WTC11 (cell line): Measurements from ENCODE around the gene COL12A1.

Experiments used
- ATF2 ChIP-seq: sonication (generic); formaldehyde crosslinking; IDR thresholded peaks from 2 replicates; pipeline ENCODE4 v1.8.1; 2022; ENCODE audit warnings: low read depth, missing genetic modification reagents, borderline replicate concordance
- CDX4 ChIP-seq: fragments of 250-450 bp; sonication (Bioruptor Pico); IDR thresholded peaks from 2 replicates; pipeline ENCODE4 v1.9.0; 2021; ENCODE audit warnings: moderate library complexity, mild to moderate bottlenecking, inconsistent platforms, borderline replicate concordance
- CREB1 ChIP-seq: sonication (generic); formaldehyde crosslinking; IDR thresholded peaks from 2 replicates; pipeline ENCODE4 v1.8.0; 2023; ENCODE audit warnings: mild to moderate bottlenecking, missing genetic modification reagents
- CTCF ChIP-seq: fragments of 200-600 bp; IDR thresholded peaks from 2 replicates; pipeline ENCODE4 v1.8.0; 2022; ENCODE audit warnings: antibody characterized with exemption
- MXD4 ChIP-seq: fragments of 250-450 bp; sonication (Bioruptor Pico); IDR thresholded peaks from 2 replicates; pipeline ENCODE4 v1.8.0; 2021; ENCODE audit warnings: mild to moderate bottlenecking, moderate library complexity, borderline replicate concordance
- NFE2L1 ChIP-seq: sonication (generic); formaldehyde crosslinking; IDR thresholded peaks from 2 replicates; pipeline ENCODE4 v1.8.1; 2023; ENCODE audit warnings: missing genetic modification reagents
- RORB ChIP-seq: fragments of 250-450 bp; sonication (Bioruptor Pico); IDR thresholded peaks from 2 replicates; pipeline ENCODE4 v1.9.0; 2021; ENCODE audit warnings: mild to moderate bottlenecking
- SMAD3 ChIP-seq: sonication (generic); formaldehyde crosslinking; IDR thresholded peaks from 2 replicates; pipeline ENCODE4 v1.8.0; 2022; ENCODE audit warnings: missing genetic modification reagents, mild to moderate bottlenecking, borderline replicate concordance
- SP1 ChIP-seq: sonication (generic); formaldehyde crosslinking; conservative IDR thresholded peaks from 2 replicates; pipeline ENCODE4 v1.8.1; 2022; ENCODE audit warnings: missing genetic modification reagents
- ZBTB21 ChIP-seq: sonication (generic); formaldehyde crosslinking; IDR thresholded peaks from 2 replicates; pipeline ENCODE4 v1.8.1; 2023; ENCODE audit warnings: mild to moderate bottlenecking, missing genetic modification reagents, borderline replicate concordance
- ZBTB43 ChIP-seq: sonication (generic); formaldehyde crosslinking; IDR thresholded peaks from 2 replicates; pipeline ENCODE4 v1.8.1; 2023; ENCODE audit warnings: mild to moderate bottlenecking, missing genetic modification reagents
- ZNF219 ChIP-seq: sonication (generic); formaldehyde crosslinking; IDR thresholded peaks from 2 replicates; pipeline ENCODE4 v1.8.0; 2023; ENCODE audit warnings: missing genetic modification reagents, mild to moderate bottlenecking, borderline replicate concordance

- no peak for TF ChIP-seq CREB1 (CRISPR knock-in tag)
- TF ChIP-seq RORB = no peak
- no peak for TF ChIP-seq ZNF219 (CRISPR knock-in tag)
- no peak for TF ChIP-seq SP1 (CRISPR knock-in tag)
- no peak for TF ChIP-seq ATF2 (CRISPR knock-in tag)
- 0 out of 2 replicates have a peak, but pooled peaks have one; percentile 10 for TF ChIP-seq CTCF
- TF ChIP-seq SMAD3 (CRISPR knock-in tag) = no peak
- no peak for TF ChIP-seq MXD4 (CRISPR knock-in tag)
- TF ChIP-seq ZBTB43 = no peak
- TF ChIP-seq CDX4 (CRISPR knock-in tag) = no peak
- no peak for TF ChIP-seq NFE2L1 (CRISPR knock-in tag)
- no peak for TF ChIP-seq ZBTB21 (CRISPR knock-in tag)
Measured at GRCh38 chr6:75205776-75206575, at the start of gene COL12A1.
